HFFc6 (cell line): ENCODE data around the gene ARL14EP. TPM values are rescaled to one million over a fixed set of nuclear protein-coding genes. Genes with fewer than 3 reads are reported as not detected.

Experiments
- DNase-seq: peaks from one replicate; pipeline ENCODE4 v3.0.0-alpha.2; 2018
- H3K27ac Mint-ChIP-seq: 2 replicates; pipeline ENCODE4 v1.8.0; 2020; ENCODE audit warnings: mild to moderate bottlenecking, mixed read lengths
- H3K27me3 Mint-ChIP-seq: 2 replicates; pipeline ENCODE4 v1.8.0; 2021; ENCODE audit warnings: mild to moderate bottlenecking, moderate library complexity, mixed read lengths; ENCODE audit not compliant: insufficient read depth
- H3K36me3 Mint-ChIP-seq: 2 replicates; pipeline ENCODE4 v1.8.0; 2021; ENCODE audit warnings: low read depth, mixed read lengths
- H3K4me1 Mint-ChIP-seq: 2 replicates; pipeline ENCODE4 v1.8.0; 2020; ENCODE audit warnings: low read depth, mixed read lengths
- H3K4me3 Mint-ChIP-seq: 2 replicates; pipeline ENCODE4 v1.8.0; 2020; ENCODE audit warnings: mild to moderate bottlenecking, moderate library complexity, mixed read lengths
- H3K9me3 Mint-ChIP-seq: 2 replicates; pipeline ENCODE4 v1.8.0; 2020; ENCODE audit warnings: mild to moderate bottlenecking, mixed read lengths
- total RNA-seq, 6 experiments: library from RNA; stranded (reverse); fragmentation: NEBNext Ultra II Directional; extraction: Animal tissue kit (Norgen Biotek cat#: 25700); gene quantifications; 2 replicates in 1 of 6; 3 replicates in 5 of 6; pipeline ENCODE4 v1.2.3, GENCODE V29; 2021
- TF ChIP-seq, protein P1 (sequence below): fragments of 200-600 bp; sonication (generic); IDR thresholded peaks from 2 replicates; pipeline ENCODE4 v1.5.0; 2021; ENCODE audit warnings: antibody characterized with exemption, mild to moderate bottlenecking

ARL14EP gene
- total RNA-seq, 6 experiments from 2014 or later, result 16.5 to 23.6 (median 20.6) TPM

DNA sequence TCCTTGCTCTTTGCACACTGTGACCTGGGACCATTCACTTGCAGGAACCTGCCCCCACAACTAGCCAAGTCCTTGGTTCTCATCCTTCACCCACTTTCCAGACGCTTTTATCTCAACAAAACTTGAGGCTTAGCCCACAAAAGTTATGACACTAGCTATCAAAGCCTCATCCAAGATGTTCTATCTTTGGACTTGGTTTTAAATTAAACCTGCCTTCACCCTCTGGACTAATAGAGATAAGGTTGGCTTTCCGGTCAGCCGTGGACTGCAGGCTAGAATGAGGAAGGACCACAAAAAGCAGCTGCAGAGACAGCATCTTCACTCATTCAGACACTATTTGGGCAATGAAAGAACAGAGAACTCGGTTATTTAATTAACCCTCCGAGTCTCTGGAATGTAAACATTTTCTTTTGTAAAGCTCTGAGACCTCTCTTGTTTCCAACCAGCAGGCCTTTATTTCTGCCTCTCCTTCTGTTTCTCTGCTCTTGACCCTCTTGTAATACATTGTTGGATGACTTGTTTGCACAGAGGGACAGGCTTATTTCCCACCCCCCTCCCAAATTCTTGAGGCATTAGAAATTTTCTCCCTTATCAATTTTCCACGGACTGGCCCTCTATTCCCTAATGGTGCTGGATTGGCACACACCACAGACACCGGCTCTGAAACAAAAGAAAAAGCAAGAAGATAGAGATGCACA is 41.4 kb downstream of the ARL14EP start:
- TF ChIP-seq, protein P1, sequence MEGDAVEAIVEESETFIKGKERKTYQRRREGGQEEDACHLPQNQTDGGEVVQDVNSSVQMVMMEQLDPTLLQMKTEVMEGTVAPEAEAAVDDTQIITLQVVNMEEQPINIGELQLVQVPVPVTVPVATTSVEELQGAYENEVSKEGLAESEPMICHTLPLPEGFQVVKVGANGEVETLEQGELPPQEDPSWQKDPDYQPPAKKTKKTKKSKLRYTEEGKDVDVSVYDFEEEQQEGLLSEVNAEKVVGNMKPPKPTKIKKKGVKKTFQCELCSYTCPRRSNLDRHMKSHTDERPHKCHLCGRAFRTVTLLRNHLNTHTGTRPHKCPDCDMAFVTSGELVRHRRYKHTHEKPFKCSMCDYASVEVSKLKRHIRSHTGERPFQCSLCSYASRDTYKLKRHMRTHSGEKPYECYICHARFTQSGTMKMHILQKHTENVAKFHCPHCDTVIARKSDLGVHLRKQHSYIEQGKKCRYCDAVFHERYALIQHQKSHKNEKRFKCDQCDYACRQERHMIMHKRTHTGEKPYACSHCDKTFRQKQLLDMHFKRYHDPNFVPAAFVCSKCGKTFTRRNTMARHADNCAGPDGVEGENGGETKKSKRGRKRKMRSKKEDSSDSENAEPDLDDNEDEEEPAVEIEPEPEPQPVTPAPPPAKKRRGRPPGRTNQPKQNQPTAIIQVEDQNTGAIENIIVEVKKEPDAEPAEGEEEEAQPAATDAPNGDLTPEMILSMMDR, result no peak

DNA sequence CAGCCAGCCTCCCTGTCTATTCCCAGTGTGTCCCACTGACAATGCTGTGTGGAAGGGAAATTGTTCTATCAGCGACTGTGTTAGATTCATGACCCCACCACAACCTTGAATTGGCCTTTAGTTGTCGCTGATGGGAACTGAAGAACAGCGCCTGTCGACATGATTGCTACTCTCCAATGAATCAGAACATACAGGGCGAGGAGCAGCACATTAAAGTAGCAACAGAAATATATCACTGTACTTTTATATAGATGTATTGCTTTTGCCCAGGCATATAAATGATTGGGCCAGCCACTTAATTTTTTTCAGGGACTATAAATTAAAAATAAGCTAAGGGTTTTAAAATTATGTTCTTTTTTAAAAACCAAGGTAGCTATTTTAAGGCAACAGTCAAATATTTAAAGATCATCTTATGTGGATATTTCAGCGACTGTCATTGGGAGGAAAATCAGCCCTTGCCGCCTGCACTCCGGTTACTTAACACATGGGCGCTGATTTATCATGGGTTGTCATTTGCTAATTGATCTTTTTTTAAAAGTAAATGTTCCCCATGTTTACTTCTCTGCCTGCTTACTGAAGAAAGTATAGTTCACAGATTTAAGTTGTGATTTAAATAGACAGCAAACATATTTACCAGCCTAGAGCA is 42.1 kb downstream of the ARL14EP start:
- Mint-ChIP-seq H3K27me3 (no peaks in the 10 kb centered on the region), H3K4me1 (no peaks in the 10 kb centered on the region), H3K9me3 (no peaks in the 10 kb centered on the region), H3K36me3 (no peaks in the 10 kb centered on the region), H3K4me3 (no peak overlapping the region), H3K27ac (no peak overlapping the region)
- TF ChIP-seq, protein P1, result no peak
- no peak for DNase-seq

More for the DNA sequence above, 41.4 kb downstream of the ARL14EP start:
- Mint-ChIP-seq H3K4me3 (no peak overlapping the region), H3K4me1 (no peaks in the 10 kb centered on the region), H3K27me3 (no peaks in the 10 kb centered on the region), H3K36me3 (no peaks in the 10 kb centered on the region), H3K9me3 (no peaks in the 10 kb centered on the region), H3K27ac (no peak overlapping the region)
- no peak for DNase-seq

DNA sequence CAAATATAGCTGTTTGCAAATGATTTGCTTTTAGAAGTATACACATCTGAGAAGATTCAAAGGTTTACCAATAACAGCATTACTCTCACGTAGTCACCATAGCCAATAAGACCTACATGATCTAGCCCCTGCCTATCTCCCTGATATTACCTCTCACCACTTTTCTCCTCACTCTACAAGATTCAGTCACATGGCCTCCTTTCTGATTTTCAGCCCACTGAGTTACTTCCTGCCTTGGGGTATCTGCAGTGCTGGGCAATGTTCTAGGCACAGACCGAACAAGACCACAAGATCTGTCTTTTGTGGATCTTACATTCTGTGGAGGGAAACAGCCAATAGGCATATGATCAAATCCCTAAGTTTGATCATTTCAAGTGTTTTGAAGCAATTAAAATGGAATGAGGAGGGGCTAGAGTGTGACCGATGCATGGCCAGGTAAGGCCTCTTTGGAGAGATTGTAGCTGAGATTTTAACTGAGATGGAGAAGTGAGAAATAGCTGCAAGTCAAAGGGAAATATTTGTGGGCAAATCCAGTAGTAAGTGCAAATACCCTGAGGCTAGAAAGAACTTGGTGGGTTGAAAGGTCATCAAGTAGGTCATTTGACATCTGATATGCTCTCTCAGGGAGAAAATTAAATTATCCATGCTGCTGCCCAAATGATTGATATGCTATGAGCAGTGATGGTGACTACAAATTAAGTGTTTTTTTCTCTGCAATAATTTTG is 43.1 kb downstream of the ARL14EP start:
- H3K27ac Mint-ChIP-seq, result no peak overlapping the region
- H3K27me3 Mint-ChIP-seq, result no peaks in the 10 kb centered on the region
- H3K9me3 Mint-ChIP-seq, result no peaks in the 10 kb centered on the region
- no peaks in the 10 kb centered on the region for H3K36me3 Mint-ChIP-seq
- H3K4me3 Mint-ChIP-seq, result no peak overlapping the region
- H3K4me1 Mint-ChIP-seq, result no peaks in the 10 kb centered on the region
- TF ChIP-seq, protein P1, result no peak
- no peak for DNase-seq

DNA sequence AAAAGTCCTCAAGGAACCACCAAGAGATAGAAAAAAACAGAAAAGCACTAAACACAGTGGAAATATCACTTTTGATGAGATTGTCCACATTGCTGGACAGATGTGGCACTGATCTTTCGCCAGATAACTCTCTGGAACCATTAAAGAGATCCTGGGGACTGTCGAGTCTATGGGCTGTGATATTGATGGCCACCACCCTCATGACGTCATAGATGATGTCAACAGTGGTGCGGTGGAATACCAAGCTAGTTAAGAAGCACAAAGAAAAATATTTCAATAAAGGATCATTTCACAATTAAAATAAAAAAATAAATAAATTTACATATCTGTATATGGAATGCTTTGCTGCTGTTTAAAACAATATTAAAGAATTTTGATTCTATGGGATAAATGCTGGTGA is 45.5 kb downstream of the ARL14EP start:
- DNase-seq, result no peak
- H3K36me3 Mint-ChIP-seq, result no peaks in the 10 kb centered on the region
- H3K4me3 Mint-ChIP-seq, result no peak overlapping the region
- H3K9me3 Mint-ChIP-seq, result no peaks in the 10 kb centered on the region
- no peak overlapping the region for H3K27ac Mint-ChIP-seq
- TF ChIP-seq, protein P1, result no peak
- no peaks in the 10 kb centered on the region for H3K27me3 Mint-ChIP-seq
- no peaks in the 10 kb centered on the region for H3K4me1 Mint-ChIP-seq

DNA sequence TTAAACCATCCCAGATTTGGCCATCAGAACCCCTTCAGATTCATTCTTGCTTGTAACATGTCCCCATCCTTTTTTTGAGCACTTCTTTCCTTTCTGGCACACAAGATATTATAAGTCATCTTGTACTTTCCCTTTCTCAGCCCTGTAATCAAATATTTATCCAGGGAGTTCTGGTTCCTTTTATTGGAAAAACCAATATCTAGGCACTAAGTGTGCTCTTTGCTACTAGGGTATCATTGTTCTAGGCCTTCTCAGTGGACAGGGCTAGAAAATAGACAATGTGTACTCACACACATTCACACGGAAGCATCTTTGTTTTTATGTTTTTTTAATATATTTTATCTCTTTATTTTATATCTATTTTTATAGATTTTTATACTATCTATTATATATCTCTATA is 47.3 kb downstream of the ARL14EP start:
- Mint-ChIP-seq H3K4me1 (no peaks in the 10 kb centered on the region), H3K9me3 (no peaks in the 10 kb centered on the region), H3K36me3 (no peaks in the 10 kb centered on the region), H3K4me3 (no peak overlapping the region), H3K27me3 (no peaks in the 10 kb centered on the region), H3K27ac (no peak overlapping the region)
- no peak for DNase-seq
- TF ChIP-seq, protein P1, result no peak
